ENCODE results near the gene ZFP36L1.

Gene ZFP36L1

GRCh38 chr14:68815298-68816182 is 22.7 kb upstream of the ZFP36L1 start:
- DNase-seq: no peak

GRCh38 chr14:68814539-68815297 is 21.9 kb upstream of the ZFP36L1 start:
- DNase-seq: no peak

DNA sequence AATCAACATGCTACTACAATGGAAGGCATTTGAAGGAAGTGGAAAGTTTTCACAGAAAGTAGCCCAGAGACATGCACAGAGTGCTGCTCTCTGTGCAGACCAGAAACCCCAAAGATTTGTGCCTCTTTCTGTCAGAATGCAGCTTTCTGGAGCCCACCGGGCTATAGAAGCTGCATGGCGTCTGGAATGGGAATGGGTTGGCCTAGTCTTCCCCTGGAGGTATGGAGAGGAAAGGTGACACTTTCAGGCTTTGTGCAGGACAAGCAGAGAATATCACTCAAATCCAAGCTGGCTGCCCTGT is 21.3 kb upstream of the ZFP36L1 start:
- no peak for DNase-seq

DNA sequence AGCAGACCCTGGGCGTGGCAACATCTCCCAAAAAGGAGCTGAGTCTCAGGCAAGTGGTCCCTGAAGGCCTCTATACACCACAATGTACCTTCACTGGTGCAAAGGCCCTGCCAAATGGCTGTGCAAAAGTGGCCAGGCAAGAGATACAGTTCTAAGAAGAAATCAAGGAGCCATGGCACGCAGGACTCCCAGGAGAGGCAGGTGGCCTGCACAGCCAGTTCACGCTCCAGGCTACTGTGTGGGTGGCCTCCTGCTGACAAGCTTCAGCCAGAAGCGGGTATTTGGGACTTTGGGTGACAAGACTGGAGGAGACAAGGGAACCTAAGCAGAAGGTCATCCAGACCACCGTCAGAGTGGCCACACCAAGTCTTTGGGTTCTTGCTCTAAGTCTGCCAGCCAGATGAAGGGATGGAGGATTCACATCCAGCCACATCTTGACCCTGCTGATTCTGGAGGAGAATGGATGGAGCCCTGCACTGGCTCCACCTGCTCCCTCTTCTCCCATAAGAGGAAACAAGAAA is 20.5 kb upstream of the ZFP36L1 start:
- no peak for DNase-seq

DNA sequence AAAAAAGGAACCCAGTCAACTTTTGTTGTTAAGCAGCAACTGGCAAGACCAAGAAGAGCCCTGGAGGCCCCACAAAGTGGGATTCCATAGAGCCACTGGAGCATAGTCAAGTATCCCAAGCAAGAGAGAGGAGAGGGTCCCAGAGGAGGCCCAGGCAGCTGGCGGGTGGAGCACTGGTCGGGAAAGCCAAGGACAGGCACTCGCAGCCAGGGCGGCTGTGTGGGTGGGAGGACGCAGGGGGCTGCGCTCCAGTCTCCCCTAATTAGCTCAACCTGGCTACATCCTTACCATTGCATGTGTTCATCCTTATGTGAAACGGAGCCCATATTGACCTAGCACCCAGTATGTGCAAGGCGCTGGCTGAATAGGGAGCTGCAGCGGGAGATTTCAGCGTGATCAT is 18.3 kb upstream of the ZFP36L1 start:
- no peak for DNase-seq

DNA sequence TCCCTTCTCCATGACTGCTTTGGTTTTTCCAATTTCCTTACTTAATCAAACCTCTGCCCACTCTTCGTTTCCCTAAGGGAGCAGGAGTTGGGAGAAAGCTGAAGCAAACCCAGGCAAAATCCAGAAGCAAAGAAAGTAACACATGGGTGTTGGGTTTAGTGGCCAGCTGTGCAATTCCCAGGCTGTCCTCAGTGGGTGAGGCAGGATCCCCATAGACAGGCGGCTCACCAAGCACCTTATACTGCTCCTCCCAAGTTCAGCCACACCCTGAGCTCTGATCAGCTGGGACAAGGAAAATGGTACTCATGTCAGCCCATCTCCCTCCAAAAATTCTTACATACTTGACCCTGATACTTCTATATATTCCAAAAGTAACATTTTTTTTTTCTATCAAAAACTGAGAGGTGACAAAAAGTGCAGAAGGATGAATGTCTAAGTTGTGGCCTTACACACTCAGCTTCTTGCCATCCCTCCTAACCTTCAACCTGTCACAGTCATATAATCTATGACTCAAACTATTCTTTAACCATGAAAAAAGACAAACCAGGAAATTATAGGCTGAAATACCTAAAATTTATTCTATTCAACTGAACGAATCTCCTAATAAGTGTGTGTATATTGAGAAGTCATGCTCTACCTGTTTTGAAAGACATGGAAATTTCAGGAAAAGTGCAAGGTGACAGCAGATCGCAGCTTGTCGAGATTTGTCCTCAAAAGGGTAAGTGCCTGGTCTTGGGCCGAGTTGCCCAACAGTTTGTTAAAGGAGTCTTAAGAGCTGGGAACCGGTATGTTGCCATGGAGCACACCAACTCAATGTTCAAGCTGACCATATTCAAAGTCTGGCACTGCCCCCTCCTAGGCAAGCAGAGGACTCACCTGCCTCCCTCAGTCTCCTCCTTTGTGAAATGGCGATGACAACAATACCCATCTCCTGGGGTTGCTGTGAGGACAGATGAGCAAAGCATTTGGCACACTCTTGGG is 17.6 kb upstream of the ZFP36L1 start:
- DNase-seq: no peak

- DNase-seq: no peak
These were observed 16.7 kb upstream of the ZFP36L1 start for GRCh38 chr14:68809524-68809923.

DNA sequence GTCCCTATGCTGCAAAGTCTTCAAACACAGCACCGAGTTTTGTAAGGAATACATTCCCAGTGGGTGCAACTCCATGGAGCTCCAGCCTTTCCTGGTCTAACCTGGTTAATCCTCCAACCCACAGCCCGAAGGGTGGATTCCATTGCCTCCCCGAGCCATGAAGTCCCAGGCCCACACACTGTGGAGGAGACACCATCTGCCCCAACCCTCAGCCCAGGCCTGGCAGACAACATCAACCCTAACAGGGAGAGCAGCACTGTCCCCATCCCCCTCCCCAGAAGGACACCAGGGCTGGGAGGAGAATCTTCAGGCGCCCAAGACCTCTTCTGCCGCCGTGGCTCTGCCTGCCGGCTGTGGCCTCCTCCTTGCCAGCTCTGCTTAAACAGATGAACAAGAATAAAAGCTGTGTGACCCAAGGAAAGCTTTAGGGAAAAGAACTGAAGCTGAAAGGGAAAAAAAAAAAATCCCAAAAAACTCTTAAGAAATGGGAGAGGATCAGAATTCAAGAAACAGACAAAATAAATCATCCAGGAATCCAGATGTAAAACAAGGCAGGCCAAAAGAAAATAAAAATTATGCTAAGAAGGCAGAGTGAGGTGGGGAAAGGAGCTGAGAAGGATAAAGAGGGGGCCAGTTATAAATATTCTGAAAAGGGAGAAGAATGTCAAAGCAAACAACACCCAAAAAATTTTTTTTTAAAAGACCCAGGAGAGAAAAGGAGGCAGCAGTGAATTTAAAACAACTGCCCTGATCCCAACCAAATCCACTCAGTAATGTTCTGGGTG is 16.0 kb upstream of the ZFP36L1 start:
- no peak for DNase-seq

- DNase-seq: no peak
These were observed 15.1 kb upstream of the ZFP36L1 start for GRCh38 chr14:68807987-68808386.

DNA sequence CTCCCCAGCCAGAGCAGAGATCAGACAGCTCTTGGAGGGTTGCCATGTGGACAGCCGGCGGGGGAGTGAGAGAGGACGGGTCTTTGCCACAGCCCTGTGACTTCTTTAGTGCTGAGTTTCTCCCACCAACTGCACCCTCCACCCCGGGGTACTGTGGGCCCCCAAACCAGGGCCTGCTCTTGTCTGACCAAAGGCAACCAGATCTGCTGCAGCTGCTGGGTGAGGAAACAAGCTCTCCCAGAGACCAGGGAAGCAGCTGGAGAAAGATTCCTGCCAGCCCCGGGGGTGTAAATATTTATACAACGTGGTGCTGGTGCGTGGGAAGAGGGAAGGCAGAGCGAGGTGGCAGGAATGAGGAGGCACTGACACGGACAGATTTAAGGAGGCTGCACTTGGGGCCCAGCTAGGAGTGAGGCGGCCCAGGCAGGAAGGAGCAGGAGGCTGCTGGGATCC is 14.3 kb upstream of the ZFP36L1 start:
- DNase-seq: no peak

- no peak for DNase-seq
These were observed 13.8 kb upstream of the ZFP36L1 start for GRCh38 chr14:68806526-68807147.

DNA sequence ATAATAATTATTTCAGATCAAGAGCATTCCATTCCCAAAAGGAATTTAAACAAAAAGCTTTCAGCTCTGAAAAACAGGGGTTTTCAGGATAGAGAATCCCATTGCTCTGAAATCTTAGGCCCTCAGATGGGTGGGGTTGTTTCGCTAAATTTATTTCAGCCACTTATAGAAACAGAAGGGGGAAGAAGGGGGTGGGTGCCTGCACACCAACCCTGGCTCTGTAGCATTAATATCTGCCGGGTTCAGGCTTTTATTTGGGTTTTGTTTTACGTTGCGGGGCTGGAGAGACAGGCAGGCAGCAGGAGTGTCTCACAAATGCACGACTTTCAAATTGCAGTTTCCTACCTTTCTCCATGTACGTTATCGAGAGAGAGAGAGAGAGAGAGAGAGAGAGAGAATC is 12.5 kb upstream of the ZFP36L1 start:
- DNase-seq: no peak

DNA sequence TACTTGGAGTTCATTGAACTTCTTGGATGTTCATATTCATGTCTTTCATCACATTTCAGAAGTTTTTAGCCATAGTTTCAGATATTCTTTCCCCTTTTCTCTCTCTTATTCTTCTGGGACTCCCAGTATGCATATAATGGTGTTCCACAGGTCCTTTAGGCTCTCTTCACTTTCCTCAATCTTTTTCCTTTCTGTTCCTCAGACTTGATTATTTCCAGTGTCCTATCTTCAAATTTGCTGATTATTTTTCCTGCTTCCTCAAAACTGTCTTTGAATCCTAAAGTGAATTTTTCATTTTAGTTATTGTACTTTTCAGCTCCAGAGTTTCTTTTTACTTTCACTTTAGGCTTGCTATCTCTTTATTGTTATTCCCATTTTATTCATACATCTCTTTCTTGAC is 8.8 kb upstream of the ZFP36L1 start:
- DNase-seq: no peak

GRCh38 chr14:68800953-68801352 is 8.1 kb upstream of the ZFP36L1 start:
- DNase-seq: no peak

GRCh38 chr14:68800390-68800789 is 7.5 kb upstream of the ZFP36L1 start:
- no peak for DNase-seq

DNA sequence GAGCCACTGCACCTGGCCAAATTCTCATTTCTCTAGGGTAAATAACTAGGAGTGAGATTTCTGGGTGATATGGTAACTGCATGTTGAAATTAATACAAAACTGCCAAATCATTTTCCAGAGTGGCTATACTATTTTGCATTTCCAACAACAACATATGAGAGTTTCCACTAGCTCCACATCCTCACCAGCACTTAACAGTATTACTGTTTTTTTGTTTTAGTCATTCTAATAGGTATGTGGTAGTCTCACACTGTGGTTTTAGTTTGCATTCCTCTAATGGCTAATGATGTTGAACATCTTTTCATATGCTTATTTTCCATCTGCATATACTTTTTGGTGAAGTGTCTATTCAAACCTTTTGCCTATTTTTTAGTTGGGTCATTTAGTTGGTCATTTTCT is 5.8 kb upstream of the ZFP36L1 start:
- no peak for DNase-seq

- no peak for DNase-seq
These were observed 4.3 kb upstream of the ZFP36L1 start for GRCh38 chr14:68797121-68797670.

GRCh38 chr14:68796418-68797101 is 3.7 kb upstream of the ZFP36L1 start:
- no peak for DNase-seq

DNA sequence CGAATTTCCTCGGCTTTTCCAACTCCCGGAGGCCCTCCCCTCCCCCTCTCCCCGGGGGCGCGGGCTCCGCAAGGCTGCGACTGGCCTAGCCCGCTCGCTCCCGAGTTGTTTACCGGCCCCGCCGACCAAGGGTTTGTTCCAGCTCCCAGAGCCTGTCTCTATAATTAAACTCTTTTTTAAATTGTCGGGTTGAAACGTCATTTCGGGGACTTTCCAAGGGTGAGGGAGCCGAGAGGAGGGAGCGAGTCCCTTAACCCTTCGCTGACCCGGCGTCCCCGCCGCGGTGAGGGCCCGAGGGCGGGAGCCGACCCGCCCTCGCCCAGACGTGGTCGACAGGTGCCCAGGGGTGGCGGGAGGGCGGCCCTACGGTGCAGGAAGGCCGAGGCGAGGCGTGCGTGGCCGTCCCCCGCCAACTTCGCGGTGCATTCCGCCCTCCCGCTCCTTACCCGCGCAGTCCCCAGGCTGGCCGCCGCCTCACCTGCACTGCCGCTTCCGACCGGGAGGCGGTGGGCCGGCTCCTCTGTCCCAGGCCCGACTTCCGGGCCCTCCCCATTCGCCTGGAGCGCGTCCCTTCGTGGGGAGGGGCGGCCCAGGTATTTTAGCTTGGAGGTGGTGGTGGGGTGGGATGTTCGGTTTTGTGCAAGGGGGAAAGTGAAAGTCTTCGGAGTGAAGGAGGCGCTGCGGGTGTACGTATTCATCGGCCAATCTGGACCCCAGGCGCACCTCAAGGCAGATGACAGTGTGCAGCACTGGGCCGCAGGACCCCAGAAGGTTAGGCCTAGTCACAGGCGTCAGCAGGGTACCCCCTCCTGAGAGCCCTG is 2.9 kb upstream of the ZFP36L1 start:
- peak; percentile 63 for DNase-seq
